Brain microvascular endothelial cell (primary cell): Measurements from ENCODE around the gene FAM32A.

ENCODE experiments used
- DNase-seq: peaks from one replicate; pipeline ENCODE4 v3.0.0-alpha.2; 2020
- H3K27ac ChIP-seq: fragments of 250-450 bp; sonication (Bioruptor Pico); 2 replicates; pipeline ENCODE4 v1.5.1; 2020; ENCODE audit warnings: mild to moderate bottlenecking, moderate library complexity
- H3K27me3 ChIP-seq: fragments of 250-450 bp; sonication (Bioruptor Pico); replicated peaks from 2 replicates; pipeline ENCODE4 v1.5.1; 2020; ENCODE audit warnings: mild to moderate bottlenecking
- H3K36me3 ChIP-seq: fragments of 250-450 bp; sonication (Bioruptor Pico); replicated peaks from 2 replicates; pipeline ENCODE4 v1.5.1; 2020; ENCODE audit warnings: mild to moderate bottlenecking
- H3K4me3 ChIP-seq: 2 replicates; pipeline ENCODE4 v1.5.1; 2011; ENCODE audit warnings: low read depth, mild to moderate bottlenecking, control low read depth, low read length, moderate library complexity
- in situ Hi-C: cut with HindIII; loops from 2 replicates; pipeline ENCODE4 v1.10.0; 2017; ENCODE audit warnings: low sequenced_read_pairs, low pct_ligation_motif_present
- TF ChIP-seq, protein P1 (sequence below): IDR thresholded peaks from 2 replicates; pipeline ENCODE4 v1.5.1; 2011; ENCODE audit warnings: low read depth, mild to moderate bottlenecking, moderate library complexity, low read length, control low read depth, inconsistent platforms; ENCODE audit errors: missing control alignments

FAM32A gene

DNA sequence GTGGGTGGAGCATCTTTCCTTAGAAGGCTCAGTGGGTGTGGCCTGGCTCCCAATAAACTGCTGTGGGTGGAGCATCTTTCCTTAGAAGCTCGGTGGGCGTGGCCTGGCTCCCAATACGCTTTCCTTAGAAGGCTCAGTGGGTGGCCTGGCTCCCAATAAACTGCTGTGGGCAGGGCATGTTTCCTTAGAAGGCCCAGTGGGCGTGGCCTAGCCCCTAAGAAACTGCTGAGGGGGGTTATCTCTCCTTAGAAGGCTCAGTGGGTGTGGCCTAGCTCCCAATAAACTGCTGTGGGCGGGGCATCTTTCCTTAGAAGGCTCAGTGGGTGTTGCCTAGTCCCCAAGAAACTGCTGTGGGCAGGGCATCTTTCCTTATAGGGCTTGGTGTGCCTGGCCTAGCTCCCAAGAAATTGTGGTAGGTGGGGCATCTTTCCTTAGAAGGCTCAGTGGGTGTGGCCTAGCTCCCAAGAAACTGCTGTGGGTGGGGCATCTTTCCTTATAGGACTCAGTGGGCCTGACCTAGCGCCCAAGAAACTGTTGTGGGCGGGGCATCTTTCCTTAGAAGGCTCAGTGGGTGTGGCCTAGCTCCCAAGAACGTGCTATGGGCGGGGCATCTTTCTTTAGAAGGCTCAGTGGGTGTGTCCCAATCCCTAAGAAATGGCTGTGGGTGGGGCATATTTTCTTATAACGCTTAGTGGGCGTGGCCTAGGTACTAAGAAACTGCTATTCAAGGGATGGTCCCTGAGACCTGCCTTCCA is 31.5 kb upstream of the FAM32A start:
- H3K36me3 ChIP-seq: no peaks in the 10 kb centered on the region

DNA sequence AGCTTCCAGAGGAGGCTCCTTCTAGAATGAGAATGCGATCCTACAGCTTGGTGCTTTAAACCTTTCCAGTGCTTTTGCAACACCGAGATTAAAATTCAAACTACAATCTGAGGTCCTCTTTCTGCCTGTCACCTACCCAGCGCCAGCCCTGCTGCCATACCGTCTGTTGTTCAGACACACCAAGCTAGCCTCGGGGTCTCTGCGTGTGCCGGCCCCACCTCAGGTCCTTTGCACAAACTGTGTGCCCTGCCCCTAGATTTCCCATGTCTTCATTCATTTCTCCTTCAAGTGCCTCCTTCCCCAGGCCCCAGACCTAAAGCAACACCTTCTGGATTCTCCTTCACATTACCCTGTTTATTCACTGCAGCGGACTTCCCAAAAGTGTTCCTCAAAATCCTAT is 30.7 kb upstream of the FAM32A start:
- Histone ChIP-seq H3K27me3 (no peaks in the 10 kb centered on the region), H3K36me3 (no peaks in the 10 kb centered on the region), H3K4me3 (no peak overlapping the region), H3K27ac (no peak overlapping the region)
- TF ChIP-seq, protein P1, sequence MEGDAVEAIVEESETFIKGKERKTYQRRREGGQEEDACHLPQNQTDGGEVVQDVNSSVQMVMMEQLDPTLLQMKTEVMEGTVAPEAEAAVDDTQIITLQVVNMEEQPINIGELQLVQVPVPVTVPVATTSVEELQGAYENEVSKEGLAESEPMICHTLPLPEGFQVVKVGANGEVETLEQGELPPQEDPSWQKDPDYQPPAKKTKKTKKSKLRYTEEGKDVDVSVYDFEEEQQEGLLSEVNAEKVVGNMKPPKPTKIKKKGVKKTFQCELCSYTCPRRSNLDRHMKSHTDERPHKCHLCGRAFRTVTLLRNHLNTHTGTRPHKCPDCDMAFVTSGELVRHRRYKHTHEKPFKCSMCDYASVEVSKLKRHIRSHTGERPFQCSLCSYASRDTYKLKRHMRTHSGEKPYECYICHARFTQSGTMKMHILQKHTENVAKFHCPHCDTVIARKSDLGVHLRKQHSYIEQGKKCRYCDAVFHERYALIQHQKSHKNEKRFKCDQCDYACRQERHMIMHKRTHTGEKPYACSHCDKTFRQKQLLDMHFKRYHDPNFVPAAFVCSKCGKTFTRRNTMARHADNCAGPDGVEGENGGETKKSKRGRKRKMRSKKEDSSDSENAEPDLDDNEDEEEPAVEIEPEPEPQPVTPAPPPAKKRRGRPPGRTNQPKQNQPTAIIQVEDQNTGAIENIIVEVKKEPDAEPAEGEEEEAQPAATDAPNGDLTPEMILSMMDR: no peak
- in situ Hi-C loops: no loop called here
- DNase-seq: no peak

More for the DNA sequence above, 31.5 kb upstream of the FAM32A start:
- H3K27ac ChIP-seq: no peak overlapping the region
- H3K27me3 ChIP-seq: no peaks in the 10 kb centered on the region
- TF ChIP-seq, protein P1: no peak
- no peak for DNase-seq
- in situ Hi-C loops: no loop called here
- no peak overlapping the region for H3K4me3 ChIP-seq

DNA sequence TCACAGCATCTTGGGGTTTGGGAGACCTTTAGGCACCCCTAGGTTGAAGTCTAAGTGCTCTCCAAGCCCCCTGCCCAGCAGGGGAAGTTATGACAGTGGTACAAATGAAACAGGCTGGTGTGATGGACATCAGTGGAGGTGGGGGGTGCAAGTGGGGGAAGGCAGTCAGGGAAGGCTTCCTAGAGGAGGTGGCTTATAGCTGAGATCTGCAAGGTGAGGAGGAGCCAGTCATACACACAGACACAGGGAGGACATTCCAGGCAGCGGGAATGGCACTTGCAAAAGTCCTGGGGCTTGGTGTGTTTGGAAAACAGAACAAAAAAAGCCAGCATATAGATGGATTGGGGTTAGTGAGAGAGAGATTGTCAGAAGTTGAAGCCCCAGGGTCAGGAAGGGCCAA is 30.1 kb upstream of the FAM32A start:
- H3K27ac ChIP-seq: no peak overlapping the region

DNA sequence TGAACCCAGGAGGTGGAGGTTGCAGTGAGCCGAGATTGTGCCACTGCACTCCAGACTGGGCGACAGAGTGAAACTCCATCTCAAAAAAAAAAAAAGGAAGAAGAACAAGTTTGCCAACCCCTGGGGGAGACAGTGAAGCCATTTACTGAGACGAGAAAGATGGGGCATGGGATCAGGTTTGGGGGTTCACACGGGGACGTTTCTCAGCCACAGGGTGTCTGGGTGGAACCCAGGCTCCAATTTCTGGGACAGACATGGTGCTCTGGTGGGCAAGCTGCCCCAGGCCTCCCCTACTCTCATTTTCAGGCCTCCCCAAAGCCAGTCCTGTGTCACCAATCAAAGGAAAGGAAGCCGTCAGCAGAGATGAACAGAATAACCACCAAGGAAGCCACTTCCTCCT is 28.3 kb upstream of the FAM32A start:
- Histone ChIP-seq H3K27ac (no peak overlapping the region), H3K36me3 (no peaks in the 10 kb centered on the region), H3K27me3 (no peaks in the 10 kb centered on the region), H3K4me3 (no peak overlapping the region)
- TF ChIP-seq, protein P1: no peak
- DNase-seq: no peak
- in situ Hi-C loops: no loop called here

More for the DNA sequence above, 30.1 kb upstream of the FAM32A start:
- TF ChIP-seq, protein P1: no peak
- in situ Hi-C loops: no loop called here
- DNase-seq: no peak
- Histone ChIP-seq H3K36me3 (no peaks in the 10 kb centered on the region), H3K4me3 (no peak overlapping the region), H3K27me3 (no peaks in the 10 kb centered on the region)

DNA sequence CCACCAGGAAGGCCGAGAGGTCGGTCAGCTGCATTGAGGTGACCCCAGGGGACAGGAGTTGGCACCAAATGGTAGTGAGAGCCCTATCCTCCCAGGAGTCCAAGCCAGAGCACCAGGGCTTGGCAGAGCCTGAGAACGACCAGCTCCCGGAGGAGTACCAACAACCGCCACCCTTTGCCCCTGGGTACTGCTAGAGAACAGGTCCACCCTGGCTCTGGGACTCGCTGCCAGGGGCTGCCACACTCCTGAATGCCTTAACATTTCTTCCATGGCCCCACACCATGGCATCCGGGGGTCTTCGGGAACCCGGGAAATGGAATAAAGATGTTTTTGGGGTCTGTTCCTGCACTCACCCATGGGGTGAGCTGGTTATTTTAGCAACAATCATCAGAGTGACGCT is 27.6 kb upstream of the FAM32A start:
- Histone ChIP-seq H3K27me3 (no peaks in the 10 kb centered on the region), H3K36me3 (no peaks in the 10 kb centered on the region), H3K27ac (no peak overlapping the region), H3K4me3 (no peak overlapping the region)
- no peak for DNase-seq
- TF ChIP-seq, protein P1: no peak
- in situ Hi-C loops: no loop called here

DNA sequence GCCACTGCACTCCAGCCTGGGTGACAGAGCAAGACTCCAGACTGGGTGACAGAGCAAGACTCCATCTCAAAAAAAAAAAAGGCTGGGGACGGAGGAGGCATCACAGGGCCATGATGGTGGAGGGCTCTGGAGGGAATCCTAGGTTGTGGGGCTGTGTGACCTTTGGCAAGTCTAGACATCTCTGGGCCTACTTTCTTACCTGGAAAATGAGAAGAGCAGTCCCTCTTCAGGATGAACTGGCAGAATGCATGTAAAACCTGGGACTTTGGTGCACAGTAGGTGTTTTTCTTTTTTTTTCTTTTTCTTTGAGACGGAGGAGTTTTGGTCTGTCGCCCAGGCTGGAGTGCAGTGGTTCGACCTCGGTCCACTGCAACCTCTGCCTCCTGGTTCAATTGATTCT is 25.6 kb upstream of the FAM32A start:
- in situ Hi-C loops: no loop called here
- H3K27ac ChIP-seq: no peak overlapping the region
- no peak for DNase-seq

More for the DNA sequence above, 25.6 kb upstream of the FAM32A start:
- TF ChIP-seq, protein P1: no peak
- Histone ChIP-seq H3K4me3 (no peak overlapping the region), H3K27me3 (no peaks in the 10 kb centered on the region), H3K36me3 (no peaks in the 10 kb centered on the region)
